ENCODE results near the gene GLB1L2. TPM values are rescaled to one million over a fixed set of nuclear protein-coding genes. Genes with fewer than 3 reads are reported as not detected.
"Not testable (repeated sequence)": the region's sequence is repeated elsewhere in the genome, so short reads cannot be mapped to it uniquely, and the experiment has no call there.

The GLB1L2 gene
- polyA plus RNA-seq, 1 donor, result 0.47 TPM

DNA sequence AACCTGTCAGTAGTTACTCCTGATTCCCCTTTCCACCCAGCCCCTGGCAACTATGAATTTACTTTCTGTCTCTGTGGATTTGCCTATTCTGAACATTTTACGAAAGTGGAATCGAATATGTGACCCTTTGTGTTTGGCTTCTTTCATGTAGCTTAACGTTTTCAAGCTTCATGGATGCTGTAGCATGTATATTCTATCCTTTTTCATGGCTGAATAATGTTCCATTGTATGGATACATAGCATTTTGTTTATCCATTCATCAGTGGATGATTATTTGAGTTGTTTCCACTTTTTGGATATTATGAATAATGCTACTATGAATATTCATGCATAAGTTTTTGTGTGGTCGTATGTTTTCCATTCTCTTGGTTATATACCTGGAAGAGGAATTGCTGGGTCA lies 9.2 kb upstream of the GLB1L2 start:
- DNase-seq (ENCODE audit: low read depth), result no peak

- no peak for DNase-seq (ENCODE audit: low read depth)
Measured at GRCh38 chr11:134328433-134328832, 3.4 kb upstream of the GLB1L2 start.

- no peak for DNase-seq (ENCODE audit: low read depth)
Measured at GRCh38 chr11:134330611-134331353, 1.0 kb upstream of the GLB1L2 start.

- no peak for DNase-seq (ENCODE audit: low read depth)
Measured at GRCh38 chr11:134332189-134332631, 422 bp downstream of the GLB1L2 start.

DNA sequence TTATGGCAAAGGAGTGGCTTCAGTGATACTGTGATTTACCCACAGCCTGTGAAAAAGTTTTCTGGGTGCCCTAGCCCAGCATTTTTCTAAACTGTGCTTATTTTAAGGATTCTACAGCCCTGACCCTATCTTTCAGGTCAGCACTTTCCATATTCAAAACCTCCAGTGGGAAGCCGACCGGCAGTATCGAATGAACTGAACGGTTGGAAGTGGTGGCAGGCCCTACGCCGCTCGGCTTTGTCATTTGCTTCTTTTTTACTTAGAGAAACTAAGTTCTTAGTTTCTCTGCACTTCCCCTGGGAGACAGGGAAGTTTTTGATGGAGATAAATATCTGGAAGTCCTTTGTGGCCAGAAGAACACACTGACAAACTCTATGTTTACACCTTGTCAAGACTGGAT lies 994 bp downstream of the GLB1L2 start:
- DNase-seq (ENCODE audit: low read depth), result no peak

DNA sequence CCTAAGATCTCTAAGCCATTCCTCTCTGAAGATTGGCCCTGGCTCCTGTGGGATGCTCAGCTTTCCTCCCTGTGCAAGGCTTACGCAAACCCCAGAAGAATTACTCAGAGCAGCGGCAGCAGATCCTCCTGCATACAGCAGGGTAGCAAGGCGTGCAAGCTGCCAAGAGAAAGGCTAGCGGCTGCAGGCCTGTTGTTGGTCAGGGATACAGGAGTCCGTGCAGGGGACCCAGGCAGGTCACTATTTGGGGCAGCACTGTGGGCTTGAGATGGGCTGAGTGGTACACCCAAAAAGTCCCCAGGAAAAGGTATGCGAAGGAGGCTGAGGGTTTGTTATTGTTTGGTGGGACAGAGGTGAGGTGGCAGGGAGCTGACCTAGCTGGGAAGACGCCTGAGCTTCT lies 1.5 kb downstream of the GLB1L2 start:
- DNase-seq (ENCODE audit: low read depth), result no peak

DNA sequence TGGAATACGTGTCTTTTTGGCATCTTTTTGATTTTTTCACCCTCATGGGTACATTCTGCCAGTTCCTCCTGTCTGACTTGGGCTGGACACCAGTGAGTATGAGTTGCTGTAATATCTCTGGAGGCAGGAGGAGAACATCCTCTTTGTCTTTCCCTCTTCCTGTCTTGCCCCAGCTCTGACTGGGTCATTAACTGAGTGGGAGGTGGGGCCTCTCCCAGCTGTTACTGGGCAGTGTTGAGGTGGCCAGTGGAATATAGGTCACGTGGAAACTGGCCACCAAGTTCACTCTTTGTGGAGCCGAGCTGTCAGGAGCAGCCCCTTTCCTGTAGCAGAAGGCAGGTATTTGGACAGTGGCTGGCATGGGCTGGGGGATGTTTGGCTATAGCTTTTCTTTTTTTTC lies 2.2 kb downstream of the GLB1L2 start:
- DNase-seq (ENCODE audit: low read depth), result no peak

DNA sequence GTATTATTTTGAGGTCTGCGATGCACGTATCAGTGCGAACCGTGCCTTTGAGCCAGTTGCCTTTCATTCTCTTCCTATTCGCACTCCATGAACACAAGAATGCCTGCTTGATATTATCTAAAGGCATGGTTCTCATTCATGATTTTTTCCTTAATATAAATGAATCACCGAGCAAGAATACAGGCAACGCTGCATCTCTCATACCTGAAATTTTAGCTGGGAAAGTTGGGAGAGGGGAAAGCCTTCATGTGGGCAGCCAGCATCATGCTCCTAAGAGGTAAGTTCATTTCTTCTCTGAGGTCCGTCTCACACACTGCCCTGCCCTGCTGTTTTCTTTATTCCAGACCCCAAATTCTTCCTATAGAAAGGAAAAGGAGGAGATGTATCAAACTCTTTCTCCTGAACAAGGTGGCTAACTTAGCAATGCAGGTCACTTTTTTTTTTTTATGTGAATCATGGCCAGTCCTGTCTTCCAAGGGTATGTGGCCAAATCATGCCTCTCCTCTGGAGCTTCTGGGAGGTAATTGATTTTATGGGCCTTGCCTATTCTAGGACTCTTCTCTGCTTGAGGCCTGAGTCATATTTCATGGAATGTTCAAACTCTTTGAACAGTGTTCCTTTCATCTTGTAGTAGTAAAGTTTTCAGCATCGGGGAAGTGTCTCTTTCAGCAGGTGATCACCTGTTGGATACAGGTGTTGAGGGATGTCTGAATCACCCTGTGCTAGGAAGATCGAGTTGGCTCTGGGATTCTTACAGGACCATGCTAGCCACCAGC lies 3.2 kb downstream of the GLB1L2 start:
- DNase-seq (ENCODE audit: low read depth), result no peak

GRCh38 chr11:134337051-134337450 lies 5.3 kb downstream of the GLB1L2 start:
- no peak for DNase-seq (ENCODE audit: low read depth)

GRCh38 chr11:134338068-134338467 lies 6.3 kb downstream of the GLB1L2 start:
- DNase-seq (ENCODE audit: low read depth), result no peak

DNA sequence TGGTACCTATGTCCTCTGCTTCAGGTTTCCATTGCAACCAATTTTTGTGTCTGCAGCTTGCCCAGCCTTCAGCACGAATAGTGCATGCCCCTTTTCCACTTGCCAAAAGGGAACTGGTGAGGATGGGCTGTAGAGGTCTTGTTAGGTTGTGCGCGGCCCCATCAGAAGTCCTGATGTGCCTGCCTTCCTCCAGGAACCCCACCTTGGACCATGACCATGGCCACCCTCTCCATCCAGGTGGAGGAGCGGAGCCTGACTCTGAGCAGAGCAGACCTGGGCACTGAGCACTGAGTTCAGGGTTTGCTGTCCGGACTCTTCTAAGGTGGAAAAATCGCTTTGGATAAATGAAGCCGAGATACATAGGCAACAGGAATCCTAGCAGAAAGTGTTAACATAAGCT lies 6.9 kb downstream of the GLB1L2 start:
- no peak for DNase-seq (ENCODE audit: low read depth)

DNA sequence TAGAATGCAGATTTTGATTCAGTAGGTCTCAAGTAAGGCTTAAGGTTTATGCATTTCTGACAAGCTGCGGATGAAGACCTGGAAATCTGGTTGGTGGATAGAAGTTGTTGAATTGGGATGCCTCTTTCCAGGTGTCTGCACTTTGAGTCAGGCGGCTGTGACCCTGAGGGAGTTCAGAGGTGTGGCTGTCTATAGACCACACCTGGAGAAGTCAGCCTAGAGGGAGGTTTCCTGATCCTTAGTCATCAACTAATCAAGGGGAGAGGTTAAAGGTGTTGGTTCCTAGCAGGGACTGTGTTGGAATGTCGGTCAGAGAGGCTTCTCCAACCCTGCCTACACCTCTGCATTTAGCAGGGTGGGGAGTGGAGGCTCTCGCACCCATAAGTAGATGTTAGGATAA lies 8.0 kb downstream of the GLB1L2 start:
- no peak for DNase-seq (ENCODE audit: low read depth)

GRCh38 chr11:134340354-134340964 lies 8.7 kb downstream of the GLB1L2 start:
- no peak for DNase-seq (ENCODE audit: low read depth)

DNA sequence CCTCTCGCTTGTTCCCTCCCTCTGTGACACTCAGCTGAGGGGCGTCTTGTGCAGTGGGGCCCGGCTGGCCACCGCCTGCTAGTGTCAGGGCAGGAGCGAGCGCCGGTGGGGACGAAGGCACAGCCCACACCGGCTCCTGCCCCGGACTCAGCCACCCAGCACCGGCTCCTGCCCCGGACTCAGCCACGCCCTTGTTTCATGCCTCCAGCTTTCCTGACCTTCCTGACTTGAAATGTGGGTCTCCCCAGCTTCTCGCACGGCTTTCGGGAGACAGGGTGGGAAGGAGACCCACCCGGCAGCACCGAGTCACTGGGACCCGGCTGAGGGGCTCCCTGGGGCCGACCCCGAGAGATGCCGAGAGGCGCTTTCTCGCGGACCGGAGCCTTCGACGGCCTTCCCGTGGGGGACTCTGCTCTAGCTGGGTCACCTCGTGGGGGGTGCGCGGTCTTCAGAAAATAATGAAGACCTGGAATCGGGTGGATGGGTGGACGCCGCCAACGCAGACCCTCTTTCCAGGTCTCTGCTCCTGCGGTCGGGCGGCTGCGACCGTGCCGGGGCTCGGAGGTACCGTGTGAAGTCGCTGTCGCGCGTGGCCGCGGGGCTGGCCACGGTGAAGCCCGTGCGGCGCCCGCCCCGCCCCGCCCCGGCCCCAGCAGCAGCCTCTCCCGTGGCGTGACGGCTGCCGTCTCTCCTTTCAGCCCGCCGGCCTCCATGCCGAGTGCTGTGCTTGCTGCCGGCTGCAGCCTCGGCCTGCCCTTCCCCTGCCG lies 10.2 kb downstream of the GLB1L2 start:
- DNase-seq (ENCODE audit: low read depth), result no peak

DNA sequence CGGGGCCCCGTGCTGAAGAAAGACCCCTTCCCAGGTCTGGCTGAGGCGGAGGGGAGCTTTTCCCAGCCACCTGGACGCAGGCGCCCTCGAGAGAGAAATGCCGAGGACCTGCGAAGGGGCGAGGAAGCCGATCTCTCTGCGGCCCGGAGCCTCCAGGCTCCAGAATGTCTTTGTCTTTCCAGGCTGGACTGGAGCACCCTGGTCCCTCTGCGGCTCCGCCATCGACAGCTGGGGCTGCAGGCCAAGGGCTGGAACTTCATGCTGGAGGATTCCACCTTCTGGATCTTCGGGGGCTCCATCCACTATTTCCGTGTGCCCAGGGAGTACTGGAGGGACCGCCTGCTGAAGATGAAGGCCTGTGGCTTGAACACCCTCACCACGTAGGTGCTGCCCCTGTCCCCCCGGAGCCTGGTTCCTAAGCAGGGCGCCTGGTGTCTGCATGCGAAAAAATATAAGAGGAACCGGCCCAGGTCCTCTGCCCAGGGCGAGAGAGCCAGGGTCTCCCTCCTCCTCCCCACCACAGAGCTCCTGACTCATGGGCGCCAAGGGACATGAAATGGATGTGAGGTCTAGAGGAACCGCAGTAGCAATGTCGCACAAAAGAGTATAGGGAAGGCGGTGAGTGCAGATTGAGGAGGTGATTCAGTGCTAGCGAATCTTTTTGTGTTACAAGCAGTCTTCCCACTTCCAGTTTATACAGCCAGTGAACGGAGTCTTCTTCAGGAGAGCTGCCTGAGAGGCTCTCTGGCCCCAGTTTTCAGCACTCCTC lies 11.0 kb downstream of the GLB1L2 start:
- DNase-seq (ENCODE audit: low read depth), result no peak

GRCh38 chr11:134343646-134344045 lies 11.9 kb downstream of the GLB1L2 start:
- no peak for DNase-seq (ENCODE audit: low read depth)

DNA sequence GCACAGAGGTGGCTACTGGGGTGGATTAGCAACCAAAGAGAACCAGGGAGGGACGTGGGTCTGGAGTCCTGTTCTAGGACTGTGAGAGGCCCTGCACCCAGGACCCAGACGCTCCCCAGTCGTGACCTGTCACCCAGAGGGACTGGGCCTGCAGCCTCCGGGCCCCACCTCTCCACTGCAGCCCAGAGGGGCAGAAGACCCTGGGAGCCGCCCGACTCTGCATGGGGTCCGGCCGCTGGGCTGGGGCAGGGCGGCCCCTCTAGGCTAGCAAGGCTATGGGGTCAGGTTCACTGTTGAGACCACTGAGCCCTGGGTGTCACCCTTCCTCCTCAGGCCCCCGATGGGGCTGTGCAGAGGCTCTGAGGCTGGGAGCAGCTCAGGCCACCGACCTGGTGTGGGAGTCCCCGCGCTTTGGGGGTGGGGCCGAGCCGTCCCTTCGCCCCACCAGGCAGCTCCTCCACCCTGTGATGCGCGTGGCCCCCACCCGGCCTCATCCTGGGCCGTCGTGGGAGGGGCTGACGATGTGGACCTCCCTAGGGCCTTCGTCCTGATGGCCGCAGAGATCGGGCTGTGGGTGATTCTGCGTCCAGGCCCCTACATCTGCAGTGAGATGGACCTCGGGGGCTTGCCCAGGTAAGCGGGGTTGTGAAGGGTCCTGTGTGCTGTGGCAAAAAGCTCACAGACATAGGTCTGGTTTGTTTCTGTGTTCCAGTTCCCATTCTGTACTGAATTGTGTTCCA lies 12.9 kb downstream of the GLB1L2 start:
- not testable (repeated sequence) for DNase-seq (ENCODE audit: low read depth)

DNA sequence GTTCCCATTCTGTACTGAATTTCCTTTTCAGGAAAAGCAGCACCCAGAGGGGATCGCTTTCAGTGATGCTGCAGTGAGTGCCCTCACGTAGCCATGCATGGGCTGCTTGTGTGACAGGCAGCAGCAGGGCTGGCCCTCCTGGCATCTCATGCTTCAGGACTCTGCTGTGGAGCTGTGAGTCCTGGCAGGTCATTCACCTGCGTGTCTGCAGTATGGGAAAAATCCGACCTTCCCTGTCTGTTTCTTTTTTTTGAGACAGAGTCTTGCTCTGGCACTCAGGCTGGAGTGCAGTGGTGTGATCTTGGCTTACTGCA lies 13.4 kb downstream of the GLB1L2 start:
- DNase-seq (ENCODE audit: low read depth), result no peak

- DNase-seq (ENCODE audit: low read depth), result no peak
Measured at GRCh38 chr11:134346101-134346975, 14.6 kb downstream of the GLB1L2 start.

DNA sequence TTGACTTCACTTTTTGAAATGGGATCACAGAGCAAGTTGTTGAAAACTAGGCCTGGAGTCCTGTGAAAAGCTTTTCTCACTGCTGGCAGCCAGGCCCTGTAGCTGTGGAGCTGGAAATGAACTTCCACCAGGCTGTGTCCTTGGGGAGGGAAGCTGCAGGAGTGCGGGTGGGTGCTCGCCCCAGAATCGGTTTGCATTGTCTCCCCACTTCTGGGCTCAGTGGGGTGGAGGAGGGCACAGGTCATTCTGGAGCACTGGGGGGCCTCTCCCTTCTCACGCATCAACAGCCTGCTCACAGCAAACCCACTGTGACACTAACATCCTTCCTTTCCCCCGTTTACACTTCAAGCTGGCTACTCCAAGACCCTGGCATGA lies 15.2 kb downstream of the GLB1L2 start:
- no peak for DNase-seq (ENCODE audit: low read depth)
